CD4-positive, alpha-beta T cell (primary cell): ENCODE data around the gene APIP. TPM values are rescaled to one million over a fixed set of nuclear protein-coding genes. Genes with fewer than 3 reads are reported as not detected.
A peak's percentile ranks its signal among the peaks of the same experiment; 100 is the strongest.

Experiments used
- ATAC-seq: fragments of 200-7000 bp; cut with Tn5 transposase; one replicate; pipeline ENCODE4 v1.10.0; 2022; ENCODE audit warnings: mild to moderate bottlenecking; ENCODE audit not compliant: poor library complexity
- CTCF ChIA-PET: fragments of 350-600 bp; sonication (Branson Sonifier 250); formaldehyde crosslinking; loops from one replicate; lab custom pipeline; 2021; ENCODE audit warnings: antibody characterized with exemption, inconsistent platforms; lab: Charles Lee
- POLR2A ChIA-PET: fragments of 350-600 bp; sonication (Branson Sonifier 250); formaldehyde crosslinking; loops from one replicate; lab custom pipeline; 2021; ENCODE audit warnings: antibody characterized with exemption, inconsistent platforms; lab: Charles Lee
- DNase-seq, 14 experiments: peaks; one replicate each; pipeline ENCODE4 v3.0.0-alpha.2; 2013 to 2020; ENCODE audit warnings: mixed read lengths in 2 of 14
- H3K27ac ChIP-seq, 2 donors: one replicate each; pipeline versions ENCODE4 v1.5.1 to v1.7.0; 2013; ENCODE audit warnings: low read length in 2 of 2, low read depth in 1 of 2, mild to moderate bottlenecking in 1 of 2
- H3K27me3 ChIP-seq, 2 experiments: 1 replicate in 1 of 2; 2 replicates in 1 of 2; pipeline versions ENCODE4 v1.6.1 to v1.7.0; 2013; ENCODE audit warnings: low read length in 2 of 2, control low read depth in 1 of 2, mild to moderate bottlenecking in 1 of 2, moderate library complexity in 1 of 2; ENCODE audit not compliant: insufficient read depth in 2 of 2, control insufficient read depth in 1 of 2
- H3K36me3 ChIP-seq: one replicate; pipeline ENCODE4 v1.6.1; 2013; ENCODE audit warnings: low read length, control low read depth; ENCODE audit not compliant: insufficient read depth
- H3K4me1 ChIP-seq: one replicate; pipeline ENCODE4 v1.6.1; 2013; ENCODE audit warnings: low read length, control low read depth; ENCODE audit not compliant: insufficient read depth
- H3K4me3 ChIP-seq: one replicate; pipeline ENCODE4 v1.5.1; 2013; ENCODE audit warnings: mild to moderate bottlenecking, low read length, moderate library complexity
- H3K9me3 ChIP-seq, 2 experiments: 1 replicate in 1 of 2; 2 replicates in 1 of 2; pipeline versions ENCODE4 v1.6.1 to v1.7.0; 2013; ENCODE audit warnings: low read length in 2 of 2, mild to moderate bottlenecking in 2 of 2, control low read depth in 1 of 2, moderate library complexity in 1 of 2; ENCODE audit not compliant: control insufficient read depth in 1 of 2, insufficient read depth in 1 of 2
- H3K27ac Mint-ChIP-seq: one replicate; pipeline ENCODE4 v1.8.0; 2020; ENCODE audit warnings: mixed read lengths
- H3K27me3 Mint-ChIP-seq: one replicate; pipeline ENCODE4 v1.8.0; 2021; ENCODE audit warnings: mixed read lengths
- H3K36me3 Mint-ChIP-seq: one replicate; pipeline ENCODE4 v1.8.0; 2021; ENCODE audit warnings: low read depth, mixed read lengths
- H3K4me1 Mint-ChIP-seq: one replicate; pipeline ENCODE4 v1.8.0; 2021; ENCODE audit warnings: low read depth, mixed read lengths
- H3K4me3 Mint-ChIP-seq: one replicate; pipeline ENCODE4 v1.8.0; 2020; ENCODE audit warnings: mild to moderate bottlenecking, mixed read lengths
- H3K9me3 Mint-ChIP-seq: one replicate; pipeline ENCODE4 v1.8.0; 2020; ENCODE audit warnings: mixed read lengths
- CTCF ChIP-seq: fragments of 200-600 bp; IDR thresholded peaks from one replicate; pipeline ENCODE4 v1.8.0; 2022; ENCODE audit warnings: antibody characterized with exemption, mild to moderate bottlenecking
- intact Hi-C, 2 experiments: fragments of 100-400 bp; cut with DNase I in 1 of 2; cut with micrococcal nuclease in 1 of 2; formaldehyde crosslinking; loops; one replicate each; pipeline versions ENCODE4 v1.15.1 to v1.9.0; 2023 to 2025; cut with DNase I, micrococcal nuclease
- total RNA-seq, 174 experiments: library from RNA in 2 of 174; stranded (reverse) in 2 of 174; gene quantifications; one replicate each; pipeline ENCODE4 v1.2.3 and lab custom pipeline; 2021 to 2026

The APIP gene
- total RNA-seq, 2 experiments from 2014 or later: 7.1 to 8.3 TPM

GRCh38 chr11:34864424-34864823 is 51.8 kb downstream of the APIP start:
- ATAC-seq (no peak), DNase-seq (peak in 1 of 14 experiments; percentile 1)
- Mint-ChIP-seq H3K27me3 (no peaks in the 10 kb centered on the region), H3K9me3 (no peaks in the 10 kb centered on the region), H3K4me3 (no peak overlapping the region), H3K27ac (no peak overlapping the region), H3K4me1 (no peaks in the 10 kb centered on the region), H3K36me3 (no peaks in the 10 kb centered on the region)
- TF ChIP-seq CTCF: no peak
- H3K27me3 ChIP-seq: no peaks in the 10 kb centered on the region
- no peak overlapping the region for H3K4me3 ChIP-seq
- no peak overlapping the region for H3K27ac ChIP-seq
- intact Hi-C loops: no loop called here
- ChIA-PET POLR2A (no interaction called here), CTCF (interaction anchor here (1.1 kb wide), 1 partner anchor 10 kb away, joined by 3 read pairs; no protein-coding TSS in a partner anchor)
- no peaks in the 10 kb centered on the region for H3K36me3 ChIP-seq
- no peaks in the 10 kb centered on the region for H3K4me1 ChIP-seq
- no peaks in the 10 kb centered on the region for H3K9me3 ChIP-seq

- H3K4me3 Mint-ChIP-seq: no peak overlapping the region
- DNase-seq: no peak
- ChIA-PET POLR2A (no interaction called here), CTCF (no interaction called here)
- Histone ChIP-seq H3K36me3 (no peaks in the 10 kb centered on the region), H3K4me1 (no peaks in the 10 kb centered on the region), H3K4me3 (no peak overlapping the region), H3K27me3 (no peaks in the 10 kb centered on the region), H3K27ac (no peak overlapping the region), H3K9me3 (no peaks in the 10 kb centered on the region)
- H3K9me3 Mint-ChIP-seq: no peaks in the 10 kb centered on the region
- H3K27me3 Mint-ChIP-seq: no peaks in the 10 kb centered on the region
- H3K27ac Mint-ChIP-seq: no peak overlapping the region
- intact Hi-C loops: no loop called here
- ATAC-seq: no peak
- no peaks in the 10 kb centered on the region for H3K4me1 Mint-ChIP-seq
- TF ChIP-seq CTCF: no peak
- H3K36me3 Mint-ChIP-seq: no peaks in the 10 kb centered on the region
Measured at GRCh38 chr11:34863048-34863447, 53.1 kb downstream of the APIP start.

- H3K27ac Mint-ChIP-seq: no peak overlapping the region
- H3K27me3 Mint-ChIP-seq: no peaks in the 10 kb centered on the region
- ATAC-seq: no peak
- H3K36me3 Mint-ChIP-seq: peaks cover 6% of the 10 kb centered on the region
- intact Hi-C loops: no loop called here
- H3K4me3 Mint-ChIP-seq: no peak overlapping the region
- H3K4me1 Mint-ChIP-seq: no peaks in the 10 kb centered on the region
- Histone ChIP-seq H3K27me3 (no peaks in the 10 kb centered on the region), H3K9me3 (no peaks in the 10 kb centered on the region), H3K4me1 (no peaks in the 10 kb centered on the region), H3K27ac (no peak overlapping the region), H3K36me3 (no peaks in the 10 kb centered on the region), H3K4me3 (no peak overlapping the region)
- no peak for DNase-seq
- no peaks in the 10 kb centered on the region for H3K9me3 Mint-ChIP-seq
- POLR2A ChIA-PET: no interaction called here
- TF ChIP-seq CTCF: no peak
- CTCF ChIA-PET: no interaction called here
Measured at GRCh38 chr11:34860518-34860917, 55.7 kb downstream of the APIP start.
